Measurements from ENCODE around the gene SAP30BP. TPM values are rescaled to one million over a fixed set of nuclear protein-coding genes. Genes with fewer than 3 reads are reported as not detected.

Gene SAP30BP
- polyA plus RNA-seq, 4 donors: 89.1 to 103 (median 97.9) TPM

DNA sequence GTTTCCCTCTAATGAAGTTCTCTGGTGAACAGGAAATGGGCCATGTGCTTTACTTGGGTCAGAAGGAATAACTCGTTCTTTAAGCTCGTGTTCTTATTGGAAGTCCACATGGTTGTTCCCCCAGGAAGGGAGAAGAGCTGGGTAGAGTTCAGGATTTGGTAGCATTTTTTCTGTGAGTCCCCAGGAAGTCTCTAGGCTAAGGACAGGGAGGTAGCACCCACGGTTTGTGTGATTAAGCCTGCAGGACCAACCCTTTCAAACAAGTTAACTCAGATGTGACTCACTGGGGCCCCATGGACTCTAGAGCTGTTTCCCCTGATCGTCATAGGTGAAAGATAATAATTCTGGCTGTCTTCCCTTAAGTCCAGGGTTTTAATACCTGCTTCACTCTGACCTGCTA, 16.4 kb downstream of the SAP30BP start:
- no peak for DNase-seq (ENCODE audit: low read depth in 4 of 4, low spot score in 2 of 4)

- no peak for DNase-seq (ENCODE audit: low read depth in 4 of 4, low spot score in 2 of 4)
Observed at GRCh38 chr17:75684249-75684648, 17.1 kb downstream of the SAP30BP start.

DNA sequence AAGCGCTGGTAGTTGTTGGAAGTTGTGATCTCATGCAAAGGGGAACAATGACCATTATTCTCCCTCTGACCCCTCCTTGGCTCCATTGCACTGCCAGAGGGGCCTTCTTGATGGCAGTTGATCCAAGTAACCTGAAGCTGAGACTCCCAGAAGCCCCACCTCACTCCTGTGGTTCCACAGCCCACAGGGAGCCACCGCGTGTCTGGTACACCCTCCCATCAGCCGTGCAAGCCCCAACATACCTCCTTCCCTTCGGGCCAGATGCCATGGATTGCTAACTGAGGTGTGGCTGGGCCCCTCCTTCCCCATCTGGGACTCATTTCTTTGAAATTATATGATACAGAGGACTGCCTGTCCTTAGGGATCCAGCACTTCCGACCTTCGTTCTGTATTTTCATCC, 17.8 kb downstream of the SAP30BP start:
- DNase-seq (ENCODE audit: low read depth in 4 of 4, low spot score in 2 of 4): no peak

DNA sequence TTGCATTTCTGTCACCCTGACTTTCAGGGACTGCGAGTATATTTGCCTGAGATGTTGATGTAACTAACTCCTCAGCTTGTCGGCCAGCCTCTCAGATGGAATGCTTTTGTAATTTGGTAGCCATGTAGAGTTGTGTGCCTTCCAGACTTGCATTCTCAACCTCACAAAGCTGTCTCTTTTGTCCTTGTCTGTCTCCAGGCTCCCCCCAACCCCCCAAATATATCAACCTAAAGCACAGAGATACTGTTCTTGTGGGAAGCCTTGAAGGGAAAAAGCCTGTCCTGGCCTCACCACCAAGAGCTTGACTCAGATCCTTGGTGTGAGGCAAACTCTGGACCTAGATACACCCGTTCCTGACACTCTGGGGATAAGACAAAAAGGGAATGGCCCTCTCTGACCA, 18.4 kb downstream of the SAP30BP start:
- DNase-seq (ENCODE audit: low read depth in 4 of 4, low spot score in 2 of 4): no peak

DNA sequence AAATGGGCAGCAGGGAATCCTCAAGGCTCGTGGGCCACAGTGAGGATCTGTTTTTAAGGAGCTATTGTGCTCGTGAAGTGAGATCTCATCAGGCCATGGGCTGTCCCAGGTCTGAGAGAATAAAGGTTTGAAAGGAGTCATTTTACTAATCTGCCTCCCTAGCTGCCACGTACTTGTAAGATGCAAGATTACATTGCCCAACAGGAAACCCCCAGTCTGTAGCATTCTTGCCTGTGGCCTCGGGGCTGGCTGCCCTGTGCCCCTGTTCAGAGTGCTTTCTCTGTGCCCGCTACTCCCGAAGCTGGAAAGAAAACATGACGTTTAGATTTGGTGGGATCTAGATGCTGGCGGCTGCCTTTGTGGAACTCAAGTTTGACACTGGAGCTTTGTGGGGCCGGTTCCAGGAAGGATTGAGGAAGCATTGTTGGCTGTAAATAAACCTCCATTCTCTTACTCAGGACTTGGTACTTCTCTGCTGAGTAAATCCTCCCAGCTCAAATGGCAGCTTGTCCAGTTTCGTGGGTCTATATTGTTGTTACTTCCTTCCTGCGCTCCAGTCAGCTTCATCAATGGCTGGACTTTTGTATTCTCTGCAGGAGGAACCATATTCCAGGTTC, 21.2 kb downstream of the SAP30BP start:
- no peak for DNase-seq (ENCODE audit: low read depth in 4 of 4, low spot score in 2 of 4)

- DNase-seq (ENCODE audit: low read depth in 4 of 4, low spot score in 2 of 4): no peak
Observed at GRCh38 chr17:75689441-75689873, 22.3 kb downstream of the SAP30BP start.

DNA sequence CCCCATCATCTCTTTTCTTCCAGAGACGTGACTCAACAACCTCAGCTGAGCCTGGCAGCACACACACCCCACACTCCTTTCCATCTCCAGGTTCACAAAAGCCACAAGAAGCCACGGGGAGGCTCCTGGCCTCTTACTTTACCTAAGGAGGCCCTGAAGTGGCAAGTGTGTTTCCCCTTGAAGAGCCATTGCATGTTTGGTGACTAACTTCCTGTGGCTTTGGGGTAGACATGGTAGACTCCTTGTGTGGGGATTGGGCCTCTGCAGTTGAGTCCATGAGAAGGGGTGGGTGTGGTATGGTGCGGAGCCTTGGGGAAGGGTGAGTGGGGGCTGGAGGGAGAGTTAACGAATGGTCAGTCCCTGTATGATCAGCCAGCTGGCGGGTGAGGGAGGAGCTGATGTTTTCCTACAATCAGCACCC, 24.2 kb downstream of the SAP30BP start:
- DNase-seq (ENCODE audit: low read depth in 4 of 4, low spot score in 2 of 4): no peak

DNA sequence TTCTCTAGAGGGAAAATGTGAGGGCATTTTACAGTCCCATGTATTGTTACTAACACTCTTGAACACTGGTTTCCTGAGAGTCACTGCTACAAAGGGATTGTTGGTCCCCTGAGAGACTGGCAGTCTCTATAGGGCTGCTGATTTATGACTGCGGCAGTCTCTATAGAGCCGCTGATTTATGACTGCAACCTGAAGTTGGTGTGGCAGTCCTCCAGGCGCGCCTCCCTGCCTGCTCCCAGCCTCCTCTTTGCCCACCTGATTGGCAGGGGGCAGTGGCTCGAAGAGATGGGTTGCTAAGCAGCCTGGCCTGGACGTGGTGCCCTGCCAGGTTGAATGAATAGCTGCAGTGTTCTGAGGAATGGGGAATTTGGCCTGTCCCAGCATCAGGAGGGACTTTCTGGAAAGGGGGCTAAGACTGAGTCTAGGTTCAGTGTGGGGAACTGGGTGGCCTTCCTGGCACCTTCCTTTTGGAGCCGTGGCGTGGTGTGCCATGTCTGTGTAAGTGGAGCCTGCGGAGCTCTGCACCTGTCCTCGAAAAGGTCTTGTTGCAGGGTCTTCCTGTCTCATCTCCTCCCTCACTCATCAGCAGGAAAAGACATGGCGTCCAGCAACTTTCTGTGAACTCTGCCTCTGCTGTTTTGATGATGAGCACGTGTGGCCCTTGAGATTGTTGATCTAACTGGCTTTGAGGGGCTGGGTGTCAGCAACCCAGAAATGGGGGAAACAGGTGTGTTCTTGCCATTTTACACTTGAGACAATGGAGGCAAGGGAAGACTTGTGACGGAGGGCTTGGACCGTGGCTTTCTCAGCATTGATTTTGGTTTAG, 24.9 kb downstream of the SAP30BP start:
- no peak for DNase-seq (ENCODE audit: low read depth in 4 of 4, low spot score in 2 of 4)

GRCh38 chr17:75692976-75693375, 25.8 kb downstream of the SAP30BP start:
- DNase-seq (ENCODE audit: low read depth in 4 of 4, low spot score in 2 of 4): no peak

DNA sequence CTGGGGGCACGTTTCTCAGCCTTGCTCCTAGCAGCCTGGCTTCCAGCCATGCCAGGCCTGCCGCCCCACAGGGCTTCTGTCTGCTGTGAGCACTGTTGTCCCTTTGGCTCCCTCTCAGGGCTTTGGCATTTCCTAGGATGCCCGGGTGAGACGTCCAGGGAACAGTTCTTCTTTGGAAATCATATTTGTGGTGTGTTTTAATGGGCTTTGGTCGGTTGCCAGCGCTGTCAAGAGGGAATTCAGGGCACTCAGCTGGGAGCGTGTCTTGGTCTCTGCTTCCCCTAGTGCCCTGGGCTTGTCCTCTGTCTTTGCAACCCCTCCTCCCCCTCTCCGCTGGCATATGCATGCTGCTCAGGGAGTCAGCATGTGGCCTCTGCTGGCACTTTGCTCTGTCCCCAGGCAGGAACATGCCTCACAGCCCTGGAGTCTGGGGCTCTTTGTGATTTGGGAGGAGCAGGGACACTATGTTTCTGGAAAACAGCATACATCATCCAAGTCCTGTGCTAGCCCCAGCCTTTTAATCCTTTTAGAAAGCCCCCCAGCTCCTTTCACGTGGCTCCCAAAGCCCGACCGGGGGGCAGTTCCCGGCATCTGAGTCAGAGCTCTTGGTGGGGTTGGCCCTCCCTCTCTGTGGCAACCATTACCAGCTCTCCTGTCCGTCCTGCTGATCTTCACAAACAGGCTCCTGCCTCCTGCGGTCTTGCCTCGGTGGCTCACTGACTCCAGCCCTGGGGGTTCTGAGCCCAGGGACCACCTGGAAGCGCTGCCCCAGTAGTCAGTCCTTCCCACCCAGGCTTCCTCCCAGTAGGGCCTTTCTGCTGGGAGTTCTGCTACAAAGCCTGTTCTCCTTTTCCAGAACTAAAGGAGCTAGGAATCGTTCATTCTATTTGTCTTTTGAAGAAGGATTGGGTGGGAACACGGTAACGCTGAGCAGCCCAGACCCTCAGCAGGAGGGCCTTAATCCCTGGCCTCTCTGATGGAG, 26.7 kb downstream of the SAP30BP start:
- DNase-seq (ENCODE audit: low read depth in 4 of 4, low spot score in 2 of 4): no peak

- DNase-seq (ENCODE audit: low read depth in 4 of 4, low spot score in 2 of 4): no peak
Observed at GRCh38 chr17:75694536-75694935, 27.4 kb downstream of the SAP30BP start.

- no peak for DNase-seq (ENCODE audit: low read depth in 4 of 4, low spot score in 2 of 4)
Observed at GRCh38 chr17:75695141-75695829, 28.1 kb downstream of the SAP30BP start.

GRCh38 chr17:75695830-75696271, 28.7 kb downstream of the SAP30BP start:
- DNase-seq (ENCODE audit: low read depth in 4 of 4, low spot score in 2 of 4): no peak

GRCh38 chr17:75697651-75698291, 30.6 kb downstream of the SAP30BP start:
- DNase-seq (ENCODE audit: low read depth in 4 of 4, low spot score in 2 of 4): no peak

GRCh38 chr17:75698659-75699058, 31.5 kb downstream of the SAP30BP start:
- no peak for DNase-seq (ENCODE audit: low read depth in 4 of 4, low spot score in 2 of 4)

- no peak for DNase-seq (ENCODE audit: low read depth in 4 of 4, low spot score in 2 of 4)
Observed at GRCh38 chr17:75701288-75701687, 34.1 kb downstream of the SAP30BP start.

- DNase-seq (ENCODE audit: low read depth in 4 of 4, low spot score in 2 of 4): no peak
Observed at GRCh38 chr17:75703191-75703590, 36.1 kb downstream of the SAP30BP start.

GRCh38 chr17:75703591-75703990, 36.5 kb downstream of the SAP30BP start:
- DNase-seq (ENCODE audit: low read depth in 4 of 4, low spot score in 2 of 4): no peak

GRCh38 chr17:75704963-75705875, 38.1 kb downstream of the SAP30BP start:
- no peak for DNase-seq (ENCODE audit: low read depth in 4 of 4, low spot score in 2 of 4)
